Epithelial cell of proximal tubule (primary cell): ENCODE results near the gene FUT7. TPM values are rescaled to one million over a fixed set of nuclear protein-coding genes. Genes with fewer than 3 reads are reported as not detected.

Experiments
- DNase-seq: peaks from one replicate; pipeline ENCODE4 v3.0.0-alpha.2; 2011; ENCODE audit warnings: low read depth
- H3K4me3 ChIP-seq: 2 replicates; pipeline ENCODE4 v1.5.1; 2011; ENCODE audit warnings: low read depth, mild to moderate bottlenecking, low read length
- total RNA-seq: library from RNA; depleted of rRNA; stranded (reverse); fragments of >200 nt; gene quantifications from 2 replicates; pipeline ENCODE4 v1.2.3, GENCODE V29; 2015
- TF ChIP-seq, protein P1 (sequence below): conservative IDR thresholded peaks from 2 replicates; pipeline ENCODE4 v1.5.1; 2012; ENCODE audit warnings: low read depth, mild to moderate bottlenecking, low read length

FUT7 gene
- total RNA-seq, 1 donor from 2014 or later, result not detected

DNA sequence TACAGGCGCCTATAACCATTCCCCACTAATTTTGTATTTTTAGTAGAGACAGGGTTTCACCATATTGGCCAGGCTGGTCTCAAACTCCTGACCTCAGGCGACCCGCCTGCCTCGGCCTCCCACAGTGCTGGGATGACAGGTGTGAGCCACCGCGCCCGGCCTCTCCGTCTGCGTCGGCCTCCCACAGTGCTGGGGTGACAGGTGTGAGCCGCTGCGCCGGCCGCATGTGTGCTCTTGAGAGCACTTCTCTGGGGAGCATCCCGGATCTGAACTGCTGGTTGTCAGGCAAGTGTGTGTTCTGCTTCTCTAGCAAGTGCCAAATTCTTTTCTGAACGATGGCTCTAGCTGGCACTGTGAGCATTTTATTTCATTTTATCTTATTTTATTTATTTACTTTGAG lies 25.7 kb upstream of the FUT7 start:
- TF ChIP-seq, protein P1, sequence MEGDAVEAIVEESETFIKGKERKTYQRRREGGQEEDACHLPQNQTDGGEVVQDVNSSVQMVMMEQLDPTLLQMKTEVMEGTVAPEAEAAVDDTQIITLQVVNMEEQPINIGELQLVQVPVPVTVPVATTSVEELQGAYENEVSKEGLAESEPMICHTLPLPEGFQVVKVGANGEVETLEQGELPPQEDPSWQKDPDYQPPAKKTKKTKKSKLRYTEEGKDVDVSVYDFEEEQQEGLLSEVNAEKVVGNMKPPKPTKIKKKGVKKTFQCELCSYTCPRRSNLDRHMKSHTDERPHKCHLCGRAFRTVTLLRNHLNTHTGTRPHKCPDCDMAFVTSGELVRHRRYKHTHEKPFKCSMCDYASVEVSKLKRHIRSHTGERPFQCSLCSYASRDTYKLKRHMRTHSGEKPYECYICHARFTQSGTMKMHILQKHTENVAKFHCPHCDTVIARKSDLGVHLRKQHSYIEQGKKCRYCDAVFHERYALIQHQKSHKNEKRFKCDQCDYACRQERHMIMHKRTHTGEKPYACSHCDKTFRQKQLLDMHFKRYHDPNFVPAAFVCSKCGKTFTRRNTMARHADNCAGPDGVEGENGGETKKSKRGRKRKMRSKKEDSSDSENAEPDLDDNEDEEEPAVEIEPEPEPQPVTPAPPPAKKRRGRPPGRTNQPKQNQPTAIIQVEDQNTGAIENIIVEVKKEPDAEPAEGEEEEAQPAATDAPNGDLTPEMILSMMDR, result no peak
- no peak overlapping the region for H3K4me3 ChIP-seq
- DNase-seq, result no peak

DNA sequence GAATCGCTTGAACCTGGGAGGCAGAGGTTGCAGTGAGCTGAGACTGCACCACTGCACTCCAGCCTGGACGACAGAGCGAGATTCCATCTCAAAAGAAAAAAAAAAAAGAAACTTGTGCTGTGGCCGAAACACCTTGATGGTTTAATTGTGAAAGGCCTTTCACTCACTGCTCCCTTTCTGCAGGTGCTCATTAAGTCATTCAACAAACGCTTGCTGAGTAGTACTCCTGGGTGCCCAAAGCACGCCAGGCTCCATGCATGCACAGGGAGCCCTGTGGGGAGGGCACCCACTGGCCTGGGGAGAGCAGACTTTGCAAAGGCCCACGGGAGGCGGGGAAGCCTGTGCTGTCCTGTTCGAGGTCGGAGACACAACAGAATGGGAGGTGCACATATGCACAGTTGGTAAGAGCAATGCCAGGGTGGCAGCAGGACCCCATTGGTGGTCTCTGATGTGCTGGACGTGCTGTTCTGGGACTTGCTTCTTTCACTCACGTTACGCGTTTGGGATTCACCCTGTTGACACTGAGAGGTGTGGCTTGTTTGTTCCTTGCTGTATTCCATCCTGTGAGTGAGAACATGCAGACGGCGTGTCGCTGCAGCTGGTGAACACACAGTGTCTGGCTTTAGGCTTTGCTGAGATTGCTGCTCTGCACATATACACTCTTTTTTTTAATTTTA lies 25.0 kb upstream of the FUT7 start:
- TF ChIP-seq, protein P1, result no peak
- no peak overlapping the region for H3K4me3 ChIP-seq
- no peak for DNase-seq

DNA sequence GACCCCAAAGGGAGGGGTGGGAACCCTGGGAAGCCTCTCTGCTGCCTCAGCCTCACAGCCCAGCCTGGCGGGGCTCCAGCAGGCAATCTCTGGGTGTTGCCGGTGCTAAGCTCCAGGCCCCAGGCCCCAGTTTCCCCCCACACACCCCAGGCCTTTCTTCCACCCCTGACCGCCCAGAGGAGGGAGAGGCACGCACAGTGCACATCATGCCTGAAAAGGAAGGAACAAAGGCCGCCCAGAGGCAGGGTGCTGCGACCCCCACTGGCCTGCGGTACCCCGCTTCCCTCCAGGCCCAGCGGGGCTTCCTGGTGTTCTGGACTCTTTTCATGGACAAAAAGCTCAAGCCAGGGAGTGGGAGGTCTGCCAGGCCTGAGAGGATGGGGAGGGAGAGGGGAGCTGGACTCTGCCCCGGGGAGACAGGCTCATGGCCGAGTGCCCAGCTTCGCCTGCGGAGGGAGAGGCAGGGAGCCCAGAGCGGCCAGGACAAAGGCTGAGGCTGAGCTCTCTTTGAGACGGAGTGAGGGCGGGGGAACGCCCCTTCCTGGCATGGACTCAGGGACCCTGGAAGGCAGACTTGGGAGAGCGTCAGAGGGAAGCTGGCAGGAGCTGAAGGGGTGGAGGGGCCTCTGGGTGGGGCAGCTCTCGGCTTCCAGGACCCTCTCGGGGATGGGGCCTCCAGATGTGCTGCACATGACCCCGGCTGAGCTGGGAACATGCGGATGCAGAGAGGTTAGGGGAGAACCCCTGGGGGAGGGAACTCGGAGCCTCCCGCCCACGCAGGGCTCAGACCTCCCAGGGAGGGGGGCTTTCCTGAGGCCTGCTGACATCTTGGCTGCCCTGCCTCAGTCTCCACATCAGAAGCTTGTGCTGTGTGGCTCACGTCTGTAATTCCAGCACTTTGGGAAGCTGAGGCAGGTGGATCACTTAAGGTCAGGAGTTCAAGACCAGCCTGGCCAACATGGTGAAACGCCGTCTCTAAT lies 23.8 kb upstream of the FUT7 start:
- TF ChIP-seq, protein P1, result no peak
- DNase-seq, result no peak
- no peak overlapping the region for H3K4me3 ChIP-seq

DNA sequence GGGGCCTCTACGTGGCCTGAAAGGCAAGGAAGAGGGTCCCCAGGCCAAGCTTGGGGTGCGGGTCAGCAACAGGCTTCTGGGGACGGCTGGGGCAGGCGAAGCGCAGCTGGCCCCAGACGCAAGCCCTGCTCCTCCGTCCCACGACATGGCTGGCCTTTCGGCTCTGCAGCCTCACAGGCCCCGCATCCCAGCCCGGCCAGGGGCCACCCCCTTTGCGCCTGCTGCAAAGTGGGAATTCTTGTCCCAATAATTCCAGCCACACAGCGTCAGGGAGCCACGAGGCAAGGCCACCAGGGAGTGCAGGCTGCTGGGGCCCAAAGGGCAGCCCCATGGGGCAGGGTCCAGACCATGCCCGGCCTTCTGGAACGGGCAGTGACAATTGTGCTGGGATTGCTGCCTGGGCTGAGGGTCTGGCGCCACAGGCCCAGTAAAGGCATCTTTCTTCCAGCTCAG lies 23.1 kb upstream of the FUT7 start:
- DNase-seq, result no peak
- no peak overlapping the region for H3K4me3 ChIP-seq
- TF ChIP-seq, protein P1, result no peak

DNA sequence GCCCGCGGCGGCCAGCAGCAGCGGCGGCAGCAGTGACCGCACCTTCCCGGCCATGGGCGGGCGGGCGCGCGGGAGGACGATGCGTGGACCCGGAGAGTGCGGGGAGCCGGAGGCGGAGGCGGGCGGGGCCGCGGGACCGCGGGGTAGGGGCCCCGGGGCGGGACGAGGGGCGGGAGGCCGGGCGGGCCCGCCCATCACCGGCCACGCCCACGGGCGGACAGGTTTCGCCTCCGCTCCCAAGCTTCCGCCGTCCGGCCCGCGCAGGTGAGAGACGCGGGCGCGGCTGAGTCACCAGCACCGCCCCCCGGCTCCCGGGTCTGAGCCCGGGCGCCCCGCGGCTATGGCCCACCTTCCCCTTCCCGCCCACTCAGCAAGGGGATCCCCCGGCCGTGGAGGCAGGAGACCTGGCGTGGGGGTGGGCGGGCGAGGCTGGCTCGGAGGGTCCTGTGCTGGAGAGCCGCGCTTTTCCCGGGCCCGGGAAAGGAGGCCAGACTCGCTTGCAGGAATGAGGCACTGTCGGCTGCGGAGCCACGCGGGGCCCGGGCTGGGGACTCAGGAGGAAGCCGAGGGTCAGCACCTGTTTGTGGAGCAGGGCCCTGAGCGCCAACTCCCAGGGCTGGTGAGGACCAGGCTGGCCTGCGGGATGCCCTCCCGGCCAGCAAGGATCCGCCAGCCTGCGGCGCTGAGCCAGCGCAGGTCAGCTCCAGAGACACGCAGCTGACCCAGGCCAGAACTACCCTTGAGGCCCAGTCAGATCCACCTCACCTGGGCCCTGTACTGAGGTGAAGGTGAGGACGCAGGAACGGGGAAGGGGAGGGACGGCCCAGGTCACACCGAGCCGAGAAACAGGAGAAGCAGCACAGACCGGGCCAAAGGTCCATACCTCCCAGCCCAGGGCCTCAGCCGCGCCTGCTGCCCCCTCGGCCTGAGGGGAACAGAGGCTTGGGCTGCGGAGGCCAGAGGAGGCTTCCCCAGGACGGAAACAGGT lies 22.4 kb upstream of the FUT7 start, which contains the start of gene ENTPD2:
TSS of gene ENTPD2 (minus strand) at position 118 of the 988 bp plus-strand sequence. CDS start at position 54, 64 bp downstream.
- TF ChIP-seq, protein P1, result no peak
- no peak for DNase-seq
- H3K4me3 ChIP-seq, result peak within 1 kb of the TSS; percentile 37
